GM19025 (cell line): Measurements from ENCODE around the gene VOPP1.
"Not testable (repeated sequence)": the region's sequence is repeated elsewhere in the genome, so short reads cannot be mapped to it uniquely, and the experiment has no call there.

ENCODE experiments used
- ATAC-seq: cut with Tn5 transposase; IDR thresholded peaks from one replicate; pipeline ENCODE4 v1.9.1; 2021; ENCODE audit warnings: mild to moderate bottlenecking, low read depth, moderate library complexity; ENCODE audit not compliant: unreplicated experiment

Gene VOPP1

DNA sequence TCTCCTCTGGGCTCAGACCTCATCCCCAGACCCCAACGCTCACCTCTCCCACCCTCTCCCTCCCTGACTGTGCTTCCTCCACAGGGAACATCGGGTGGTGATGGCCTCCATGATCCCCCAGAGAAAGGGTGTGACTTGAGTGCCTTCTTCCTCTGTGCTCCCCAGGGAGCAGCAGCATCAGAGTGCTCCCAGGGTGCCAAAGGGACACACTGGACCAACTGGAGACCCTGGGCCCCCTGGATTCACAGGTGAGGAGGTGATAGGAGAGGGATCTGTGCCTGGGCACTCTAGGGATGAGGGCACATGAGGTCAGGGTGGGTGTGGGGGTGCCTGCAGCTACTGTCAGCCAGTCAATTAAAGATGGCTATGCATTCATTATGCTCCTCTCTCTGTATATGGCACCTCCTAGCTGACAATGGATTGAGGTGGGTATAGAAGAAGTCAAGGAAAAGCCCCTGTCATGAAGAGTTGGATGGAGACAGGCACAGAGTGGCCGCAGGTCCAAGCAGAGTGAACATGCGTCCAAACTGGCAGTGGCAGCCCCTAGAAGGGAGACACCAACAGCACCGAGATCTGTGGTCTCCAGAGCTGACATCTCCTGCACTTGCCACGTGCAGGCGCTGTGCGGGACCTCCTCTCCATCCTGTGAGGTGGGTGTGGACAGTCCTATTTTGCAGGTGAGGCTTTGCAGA is 15.5 kb upstream of the VOPP1 start:
- ATAC-seq = no peak

- ATAC-seq = not testable (repeated sequence)
These were observed 10.4 kb upstream of the VOPP1 start for GRCh38 chr7:55582656-55583055.

- ATAC-seq = no peak
These were observed 4.5 kb upstream of the VOPP1 start for GRCh38 chr7:55576753-55577152.

- no peak for ATAC-seq
These were observed 3.4 kb upstream of the VOPP1 start for GRCh38 chr7:55575733-55576132.

GRCh38 chr7:55575098-55575497 is 2.8 kb upstream of the VOPP1 start:
- no peak for ATAC-seq

- ATAC-seq = no peak
These were observed 1.9 kb upstream of the VOPP1 start for GRCh38 chr7:55574051-55574717.

DNA sequence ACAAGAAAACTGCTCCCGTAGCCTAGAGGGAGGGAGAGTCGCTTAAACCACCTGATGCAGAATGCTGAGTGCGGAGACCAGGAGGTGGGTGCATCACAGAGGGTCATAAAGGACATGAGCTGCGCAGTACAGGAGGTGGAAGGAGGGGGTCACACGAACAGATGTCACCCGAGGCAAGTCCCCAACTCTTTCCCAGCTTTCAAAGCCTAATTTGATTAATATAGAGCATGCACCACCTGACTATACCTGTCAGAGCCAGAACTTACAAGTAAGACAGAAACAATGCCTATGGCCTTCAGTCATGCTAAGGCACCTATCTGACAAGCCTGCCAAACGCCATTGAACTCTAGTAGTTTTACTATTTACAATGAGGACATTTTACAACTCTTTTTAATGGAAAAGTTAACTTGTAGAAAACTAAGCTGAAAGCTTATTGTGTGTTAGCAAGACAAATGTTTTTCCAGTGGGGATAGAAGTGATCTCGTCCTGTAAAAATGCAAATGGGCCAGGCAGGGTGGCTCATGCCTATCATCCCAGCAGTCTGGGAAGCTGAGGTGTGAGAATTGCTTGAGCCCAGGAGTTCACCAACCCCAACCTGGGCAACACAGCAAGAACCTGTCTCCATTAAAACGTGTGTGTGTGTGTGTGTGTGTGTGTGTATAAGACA is 1.1 kb upstream of the VOPP1 start:
- ATAC-seq = no peak

DNA sequence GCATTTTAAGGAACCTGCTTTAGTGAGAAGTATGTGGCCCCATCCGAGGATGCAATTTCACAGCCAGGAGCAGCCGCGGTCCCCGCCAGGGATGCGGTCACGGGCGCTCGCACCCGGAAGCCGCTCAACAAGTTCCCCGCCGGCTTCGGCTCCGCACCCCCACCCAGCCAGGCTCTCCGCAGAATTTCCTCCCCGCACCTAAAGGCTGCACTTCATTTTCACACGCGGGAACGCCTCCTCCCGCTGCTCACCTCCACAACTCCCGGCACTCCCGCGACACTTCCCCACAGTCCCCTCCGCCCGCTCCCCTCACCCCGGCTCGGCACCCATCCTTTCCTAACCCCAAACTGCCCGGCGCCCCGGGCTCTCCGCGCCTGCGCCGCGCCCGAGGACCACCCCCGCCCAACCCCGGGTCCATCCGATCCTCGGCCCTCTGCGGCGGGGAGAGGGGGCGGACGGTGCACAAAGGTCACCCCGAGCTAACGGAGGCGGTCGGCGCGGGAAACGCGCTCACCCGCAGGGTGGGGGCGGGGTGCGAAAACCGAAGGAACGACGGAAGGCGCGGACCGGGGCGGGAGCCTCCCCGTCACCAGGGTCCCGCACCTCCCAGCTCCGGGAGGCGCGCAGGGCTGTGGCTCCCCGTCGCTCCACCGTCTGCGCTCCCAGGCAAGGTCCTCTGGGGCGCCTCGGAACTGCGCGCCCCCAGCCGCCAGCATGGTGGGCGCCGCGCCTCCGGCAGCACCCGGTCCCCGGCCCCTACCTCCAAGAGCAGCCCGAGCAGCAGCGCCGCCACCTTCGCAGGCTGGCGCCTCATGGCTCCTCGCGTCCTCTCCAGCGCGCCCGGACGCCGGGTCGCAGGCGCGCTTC is 558 bp downstream of the VOPP1 start:
- peak; percentile 13 for ATAC-seq

DNA sequence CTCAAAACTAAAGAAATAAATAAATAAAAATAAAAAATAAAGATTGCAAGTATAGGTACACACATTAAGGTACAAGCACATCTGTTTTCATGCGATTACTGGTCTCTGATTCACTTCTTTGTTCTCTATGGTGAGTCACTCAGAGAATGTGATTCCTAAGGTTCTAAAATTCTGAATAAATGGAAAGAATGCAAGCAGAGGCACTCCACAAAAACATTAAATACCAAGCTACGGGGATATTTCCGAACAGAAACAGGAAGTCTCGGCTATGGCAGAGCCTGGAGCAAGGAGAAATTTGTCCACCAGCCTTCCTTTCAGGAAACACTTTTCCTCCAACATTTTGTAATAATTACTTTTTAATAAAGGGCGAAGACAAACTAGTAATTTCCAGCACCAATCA is 1.4 kb downstream of the VOPP1 start:
- ATAC-seq = no peak

- peak; percentile 21 for ATAC-seq
These were observed 2.0 kb downstream of the VOPP1 start for GRCh38 chr7:55570218-55570873.

- ATAC-seq = peak; percentile 18
These were observed 2.5 kb downstream of the VOPP1 start for GRCh38 chr7:55569797-55570196.

- ATAC-seq = no peak
These were observed 3.0 kb downstream of the VOPP1 start for GRCh38 chr7:55569269-55569663.

DNA sequence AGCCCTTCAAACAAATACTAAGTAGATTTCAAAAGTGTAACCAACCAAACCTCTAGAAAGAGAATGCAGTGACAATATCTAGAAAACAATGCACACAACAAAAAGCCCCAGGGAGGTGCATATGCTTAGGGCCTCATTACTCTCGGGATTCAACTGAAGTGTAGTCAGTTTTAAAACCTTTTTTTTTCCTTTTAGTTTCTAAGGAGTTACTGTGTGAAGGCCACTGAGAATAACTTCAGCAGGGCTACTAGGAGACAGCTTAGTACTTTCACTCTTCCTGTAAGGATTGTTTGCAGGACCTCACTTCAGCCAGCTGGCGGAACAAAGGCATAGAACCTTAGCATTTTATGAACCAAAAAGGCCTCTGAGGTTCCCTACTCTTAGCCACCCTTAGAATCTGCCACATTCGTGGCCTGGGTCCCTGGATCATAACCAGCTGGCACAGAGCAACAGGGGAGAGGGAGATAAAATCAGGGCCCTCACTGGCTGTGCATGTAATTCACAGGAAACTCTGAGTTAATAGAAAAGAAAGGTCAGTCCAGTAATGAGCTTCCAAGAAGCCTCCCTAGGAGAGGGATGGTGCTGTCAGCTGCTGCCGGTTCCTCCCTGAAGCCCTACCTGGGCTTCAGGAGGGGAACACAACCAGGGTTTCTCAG is 3.6 kb downstream of the VOPP1 start:
- ATAC-seq = no peak

DNA sequence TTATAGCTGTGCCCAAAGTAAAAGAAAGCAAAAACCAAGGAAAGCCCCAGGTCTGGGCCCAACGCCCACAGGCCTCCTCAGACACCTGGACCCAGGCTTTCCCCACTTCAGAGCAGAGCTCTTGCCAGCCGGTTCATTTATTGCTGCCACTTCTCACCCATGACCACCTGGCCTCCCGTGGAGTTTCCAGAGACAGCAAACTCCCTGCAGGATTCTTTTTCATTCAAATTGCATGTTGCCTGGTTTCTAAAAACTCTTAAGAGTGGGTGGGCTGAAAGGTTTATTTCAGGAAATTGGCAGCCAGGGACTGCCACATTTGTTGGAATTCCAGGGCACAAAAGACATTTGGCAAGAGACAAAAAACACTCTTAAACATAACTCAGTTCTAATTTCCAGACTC is 4.7 kb downstream of the VOPP1 start:
- no peak for ATAC-seq

DNA sequence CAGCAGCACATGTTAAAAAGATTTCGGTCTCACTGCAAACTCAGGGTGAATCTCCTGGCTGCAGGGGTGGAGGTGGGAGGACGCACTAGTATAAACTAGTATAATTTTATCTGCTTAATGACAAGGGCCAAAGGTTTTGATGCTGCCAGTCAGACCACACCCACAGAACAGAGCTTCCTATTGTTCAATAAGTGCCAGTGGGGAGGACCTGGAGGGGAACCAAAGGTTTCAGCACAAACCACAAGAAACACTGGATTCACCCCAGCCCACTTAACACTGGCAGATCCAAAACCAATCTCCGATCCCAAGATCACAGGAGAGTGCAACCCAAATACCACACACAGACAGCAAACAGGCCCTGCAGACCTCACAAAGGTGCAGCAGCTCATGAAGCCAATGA is 6.6 kb downstream of the VOPP1 start:
- no peak for ATAC-seq

- ATAC-seq = no peak
These were observed 8.5 kb downstream of the VOPP1 start for GRCh38 chr7:55563596-55564325.

DNA sequence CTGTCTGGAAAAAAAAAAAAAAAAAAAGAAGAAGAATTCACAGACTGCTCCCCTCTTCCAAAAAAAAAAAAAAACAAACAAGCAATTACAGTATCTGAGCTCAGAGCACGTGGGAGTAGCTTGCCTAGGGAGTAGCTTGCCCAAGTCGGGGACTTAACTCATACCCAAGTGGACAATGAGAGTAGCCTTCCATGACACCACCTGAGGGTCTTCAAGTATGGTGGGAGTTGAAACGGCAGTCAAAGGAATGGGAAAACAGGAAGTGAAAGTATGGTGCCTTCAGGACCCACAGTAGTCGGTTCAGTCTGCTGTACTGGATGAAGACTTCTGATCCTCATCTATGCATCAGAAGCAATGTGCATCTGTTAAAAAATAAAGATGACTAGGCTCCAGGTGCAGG is 10.6 kb downstream of the VOPP1 start:
- ATAC-seq = no peak

DNA sequence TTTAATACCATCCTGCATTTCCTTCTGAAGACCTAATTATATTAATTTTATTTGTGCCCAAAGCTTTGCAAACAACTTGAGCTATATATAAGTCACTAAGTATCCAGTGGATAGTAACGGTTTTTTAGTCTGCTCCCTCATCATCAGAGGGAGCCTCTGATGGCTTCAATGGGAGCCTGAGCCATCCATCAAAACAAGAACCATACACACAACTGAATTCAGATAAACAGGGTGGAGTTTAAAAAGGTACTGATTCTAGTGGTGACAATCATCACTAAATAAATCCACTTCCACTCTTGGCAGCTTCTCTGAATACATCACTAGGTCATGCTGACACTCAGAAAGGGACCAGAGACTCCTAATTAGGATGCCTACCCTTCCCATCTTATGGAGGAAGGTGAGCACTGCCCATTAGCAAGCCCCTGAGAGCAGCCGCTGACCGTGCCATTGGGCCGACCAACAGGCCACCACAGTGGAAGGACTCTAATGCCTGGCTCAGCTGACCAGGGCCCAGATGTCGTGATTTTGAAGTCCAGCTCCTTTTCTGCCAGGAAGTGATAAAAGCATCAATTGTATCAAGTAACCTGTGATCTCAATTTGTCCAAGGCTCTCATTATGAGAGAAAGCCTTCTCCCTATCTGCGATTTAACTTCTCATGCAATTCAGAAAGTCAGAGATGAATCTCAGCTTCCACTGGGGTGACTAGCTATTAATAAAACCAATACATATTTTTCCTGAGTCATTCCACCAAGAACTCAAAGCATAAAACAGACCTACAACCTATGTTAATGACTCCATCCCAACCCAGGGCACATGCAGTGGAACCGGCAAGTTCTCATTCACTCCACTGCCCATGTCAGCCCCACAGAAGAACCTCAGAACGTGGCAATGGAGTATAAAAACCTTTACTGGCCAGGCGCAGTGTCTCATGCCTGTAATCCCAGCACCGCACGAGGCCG is 13.1 kb downstream of the VOPP1 start:
- no peak for ATAC-seq
